HepG2 (cell line): Measurements from ENCODE around the gene TUBG1. TPM values are rescaled to one million over a fixed set of nuclear protein-coding genes. Genes with fewer than 3 reads are reported as not detected.

Experiments
- KMT2A ChIP-seq: sonication (generic); formaldehyde crosslinking; IDR thresholded peaks from 2 replicates; pipeline ENCODE4 v1.4.0; 2020; ENCODE audit warnings: missing genetic modification reagents
- MAFK ChIP-seq, 2 experiments: IDR thresholded peaks in 1 of 2; conservative IDR thresholded peaks in 1 of 2; 2 replicates each; pipeline ENCODE4 v1.6.1; 2011; ENCODE audit warnings: improper control_type of control experiment in 2 of 2, low read length in 2 of 2
- MTF1 ChIP-seq: sonication (generic); formaldehyde crosslinking; IDR thresholded peaks from 2 replicates; pipeline ENCODE4 v1.5.0; 2020; ENCODE audit warnings: missing genetic modification reagents
- SRSF1 ChIP-seq: fragments of 200-400 bp; formaldehyde crosslinking; optimal IDR thresholded peaks from 2 replicates; pipeline ENCODE3; 2017; ENCODE audit warnings: mild to moderate bottlenecking, low read depth, low read length, moderate library complexity
- STAG1 ChIP-seq: sonication (generic); formaldehyde crosslinking; IDR thresholded peaks from 2 replicates; pipeline ENCODE4 v1.4.0; 2020; ENCODE audit warnings: missing genetic modification reagents
- THAP11 ChIP-seq: IDR thresholded peaks from 2 replicates; pipeline ENCODE4 v1.6.1; 2016; ENCODE audit warnings: missing biosample characterization, missing genetic modification reagents
- ZNF101 ChIP-seq: sonication (generic); formaldehyde crosslinking; IDR thresholded peaks from 2 replicates; pipeline ENCODE4 v1.4.0; 2020; ENCODE audit warnings: mild to moderate bottlenecking, low read depth, missing genetic modification reagents, borderline replicate concordance
- ZNF703 ChIP-seq: sonication (generic); formaldehyde crosslinking; IDR thresholded peaks from 2 replicates; pipeline ENCODE4 v1.5.1; 2020; ENCODE audit warnings: missing genetic modification reagents, mild to moderate bottlenecking, moderate library complexity, borderline replicate concordance
- ZNF737 ChIP-seq: sonication (generic); formaldehyde crosslinking; IDR thresholded peaks from 2 replicates; pipeline ENCODE4 v1.5.0; 2020; ENCODE audit warnings: missing genetic modification reagents, mild to moderate bottlenecking, borderline replicate concordance
- ZNF792 ChIP-seq: IDR thresholded peaks from 2 replicates; pipeline ENCODE4 v1.6.1; 2016
- polyA plus RNA-seq, 8 experiments: library from polyadenylated mRNA; depleted of rRNA in 3 of 8; stranded (reverse) in 7 of 8; unstranded in 1 of 8; fragments of >200 nt; fragmentation: Illumina TruSeq in 4 of 8; extraction: Trizol in 4 of 8; gene quantifications; 2 replicates each; pipeline versions ENCODE4 v1.2.1 to v1.2.3, GENCODE V29; 2011 to 2016; ENCODE audit warnings: low read depth in 4 of 8, missing spikeins in 1 of 8, mixed read lengths in 1 of 8; ENCODE audit not compliant: insufficient read depth in 1 of 8
- total RNA-seq, 5 experiments: library from RNA; depleted of rRNA; stranded (reverse); fragments of >200 nt; fragmentation: Illumina TruSeq; extraction: Trizol; gene quantifications; 2 replicates each; pipeline ENCODE4 v1.2.3, GENCODE V29; 2016; ENCODE audit warnings: low read depth in 1 of 5
- TF ChIP-seq, protein P1 (sequence below): sonication (generic); formaldehyde crosslinking; IDR thresholded peaks from 2 replicates; pipeline ENCODE4 v1.4.0; 2020; ENCODE audit warnings: mild to moderate bottlenecking, missing genetic modification reagents, borderline replicate concordance
- TF ChIP-seq, protein P2 (sequence below): sonication (generic); formaldehyde crosslinking; IDR thresholded peaks from 2 replicates; pipeline ENCODE4 v1.9.0; 2021; ENCODE audit warnings: missing genetic modification reagents, mild to moderate bottlenecking, borderline replicate concordance
- TF ChIP-seq, protein P3 (sequence below): sonication (generic); formaldehyde crosslinking; IDR thresholded peaks from 2 replicates; pipeline ENCODE4 v1.4.0; 2020; ENCODE audit warnings: missing genetic modification reagents, borderline replicate concordance
- TF ChIP-seq, protein P4 (sequence below): sonication (generic); formaldehyde crosslinking; IDR thresholded peaks from 2 replicates; pipeline ENCODE4 v1.8.1; 2023; ENCODE audit warnings: missing genetic modification reagents, inconsistent platforms, borderline replicate concordance
- TF ChIP-seq, protein P5 (sequence below): fragments of 450-650 bp; IDR thresholded peaks from 2 replicates; pipeline ENCODE4 v1.6.1; 2016

TUBG1 gene
- total and polyA plus RNA-seq, 2 of the 13 experiments (the other 11 are each of a cell fraction or from before 2014, with no cell fraction given), result 74.1 to 137 TPM

DNA sequence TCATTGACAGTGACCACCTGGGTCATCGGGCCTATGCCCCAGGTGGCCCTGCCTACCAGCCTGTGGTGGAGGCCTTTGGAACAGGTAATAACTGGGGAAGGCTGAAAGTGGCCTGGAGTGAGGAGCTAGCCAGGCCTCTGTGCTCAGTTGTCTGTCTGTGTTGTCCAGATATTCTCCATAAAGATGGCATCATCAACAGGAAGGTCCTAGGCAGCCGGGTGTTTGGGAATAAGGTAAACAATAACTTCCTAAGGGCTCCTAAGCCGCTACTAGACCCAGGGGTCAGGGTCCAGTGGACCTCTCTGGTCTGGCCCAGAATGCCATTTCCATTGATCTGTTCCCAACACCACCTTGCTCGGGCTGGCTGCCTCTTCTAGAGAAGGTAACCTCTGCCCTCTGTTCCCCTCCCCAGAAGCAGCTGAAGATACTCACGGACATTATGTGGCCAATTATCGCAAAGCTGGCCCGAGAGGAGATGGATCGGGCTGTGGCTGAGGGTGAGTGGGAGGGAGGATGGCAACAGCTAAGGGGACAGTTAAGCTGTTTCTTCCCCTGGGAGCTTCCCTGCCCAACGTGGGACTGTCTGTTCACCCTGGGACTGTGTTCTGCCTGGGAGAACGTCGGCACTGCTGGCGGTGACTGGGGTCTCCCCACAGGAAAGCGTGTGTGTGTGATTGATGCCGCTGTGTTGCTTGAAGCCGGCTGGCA, 44.5 kb upstream of the TUBG1 start (continued):
- TF ChIP-seq, protein P1, sequence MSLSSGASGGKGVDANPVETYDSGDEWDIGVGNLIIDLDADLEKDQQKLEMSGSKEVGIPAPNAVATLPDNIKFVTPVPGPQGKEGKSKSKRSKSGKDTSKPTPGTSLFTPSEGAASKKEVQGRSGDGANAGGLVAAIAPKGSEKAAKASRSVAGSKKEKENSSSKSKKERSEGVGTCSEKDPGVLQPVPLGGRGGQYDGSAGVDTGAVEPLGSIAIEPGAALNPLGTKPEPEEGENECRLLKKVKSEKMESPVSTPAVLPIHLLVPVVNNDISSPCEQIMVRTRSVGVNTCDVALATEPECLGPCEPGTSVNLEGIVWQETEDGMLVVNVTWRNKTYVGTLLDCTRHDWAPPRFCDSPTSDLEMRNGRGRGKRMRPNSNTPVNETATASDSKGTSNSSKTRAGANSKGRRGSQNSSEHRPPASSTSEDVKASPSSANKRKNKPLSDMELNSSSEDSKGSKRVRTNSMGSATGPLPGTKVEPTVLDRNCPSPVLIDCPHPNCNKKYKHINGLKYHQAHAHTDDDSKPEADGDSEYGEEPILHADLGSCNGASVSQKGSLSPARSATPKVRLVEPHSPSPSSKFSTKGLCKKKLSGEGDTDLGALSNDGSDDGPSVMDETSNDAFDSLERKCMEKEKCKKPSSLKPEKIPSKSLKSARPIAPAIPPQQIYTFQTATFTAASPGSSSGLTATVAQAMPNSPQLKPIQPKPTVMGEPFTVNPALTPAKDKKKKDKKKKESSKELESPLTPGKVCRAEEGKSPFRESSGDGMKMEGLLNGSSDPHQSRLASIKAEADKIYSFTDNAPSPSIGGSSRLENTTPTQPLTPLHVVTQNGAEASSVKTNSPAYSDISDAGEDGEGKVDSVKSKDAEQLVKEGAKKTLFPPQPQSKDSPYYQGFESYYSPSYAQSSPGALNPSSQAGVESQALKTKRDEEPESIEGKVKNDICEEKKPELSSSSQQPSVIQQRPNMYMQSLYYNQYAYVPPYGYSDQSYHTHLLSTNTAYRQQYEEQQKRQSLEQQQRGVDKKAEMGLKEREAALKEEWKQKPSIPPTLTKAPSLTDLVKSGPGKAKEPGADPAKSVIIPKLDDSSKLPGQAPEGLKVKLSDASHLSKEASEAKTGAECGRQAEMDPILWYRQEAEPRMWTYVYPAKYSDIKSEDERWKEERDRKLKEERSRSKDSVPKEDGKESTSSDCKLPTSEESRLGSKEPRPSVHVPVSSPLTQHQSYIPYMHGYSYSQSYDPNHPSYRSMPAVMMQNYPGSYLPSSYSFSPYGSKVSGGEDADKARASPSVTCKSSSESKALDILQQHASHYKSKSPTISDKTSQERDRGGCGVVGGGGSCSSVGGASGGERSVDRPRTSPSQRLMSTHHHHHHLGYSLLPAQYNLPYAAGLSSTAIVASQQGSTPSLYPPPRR (CRISPR knock-in tag), result no peak
- TF ChIP-seq KMT2A (no peak; the same call in none of the 2 replicates), ZNF792 (peak; percentile 40; the same call in 1 of the 2 replicates), THAP11 (peak; percentile 81), SRSF1 (no peak), MTF1 (CRISPR knock-in tag) (no peak), ZNF703 (CRISPR knock-in tag) (no peak), ZNF737 (CRISPR knock-in tag) (no peak; the same call in 1 of the 2 replicates), ZNF101 (no peak), MAFK (conservative IDR thresholded peaks at IDR 0.05 in 1 of 2, IDR thresholded peaks at IDR 0.05 in 1 of 2; ENCODE audit: low read length in 2 of 2) (no peak), STAG1 (CRISPR knock-in tag) (no peak)
- TF ChIP-seq, protein P2, sequence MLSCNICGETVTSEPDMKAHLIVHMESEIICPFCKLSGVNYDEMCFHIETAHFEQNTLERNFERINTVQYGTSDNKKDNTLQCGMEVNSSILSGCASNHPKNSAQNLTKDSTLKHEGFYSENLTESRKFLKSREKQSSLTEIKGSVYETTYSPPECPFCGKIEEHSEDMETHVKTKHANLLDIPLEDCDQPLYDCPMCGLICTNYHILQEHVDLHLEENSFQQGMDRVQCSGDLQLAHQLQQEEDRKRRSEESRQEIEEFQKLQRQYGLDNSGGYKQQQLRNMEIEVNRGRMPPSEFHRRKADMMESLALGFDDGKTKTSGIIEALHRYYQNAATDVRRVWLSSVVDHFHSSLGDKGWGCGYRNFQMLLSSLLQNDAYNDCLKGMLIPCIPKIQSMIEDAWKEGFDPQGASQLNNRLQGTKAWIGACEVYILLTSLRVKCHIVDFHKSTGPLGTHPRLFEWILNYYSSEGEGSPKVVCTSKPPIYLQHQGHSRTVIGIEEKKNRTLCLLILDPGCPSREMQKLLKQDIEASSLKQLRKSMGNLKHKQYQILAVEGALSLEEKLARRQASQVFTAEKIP (CRISPR knock-in tag), result no peak
- TF ChIP-seq, protein P3, sequence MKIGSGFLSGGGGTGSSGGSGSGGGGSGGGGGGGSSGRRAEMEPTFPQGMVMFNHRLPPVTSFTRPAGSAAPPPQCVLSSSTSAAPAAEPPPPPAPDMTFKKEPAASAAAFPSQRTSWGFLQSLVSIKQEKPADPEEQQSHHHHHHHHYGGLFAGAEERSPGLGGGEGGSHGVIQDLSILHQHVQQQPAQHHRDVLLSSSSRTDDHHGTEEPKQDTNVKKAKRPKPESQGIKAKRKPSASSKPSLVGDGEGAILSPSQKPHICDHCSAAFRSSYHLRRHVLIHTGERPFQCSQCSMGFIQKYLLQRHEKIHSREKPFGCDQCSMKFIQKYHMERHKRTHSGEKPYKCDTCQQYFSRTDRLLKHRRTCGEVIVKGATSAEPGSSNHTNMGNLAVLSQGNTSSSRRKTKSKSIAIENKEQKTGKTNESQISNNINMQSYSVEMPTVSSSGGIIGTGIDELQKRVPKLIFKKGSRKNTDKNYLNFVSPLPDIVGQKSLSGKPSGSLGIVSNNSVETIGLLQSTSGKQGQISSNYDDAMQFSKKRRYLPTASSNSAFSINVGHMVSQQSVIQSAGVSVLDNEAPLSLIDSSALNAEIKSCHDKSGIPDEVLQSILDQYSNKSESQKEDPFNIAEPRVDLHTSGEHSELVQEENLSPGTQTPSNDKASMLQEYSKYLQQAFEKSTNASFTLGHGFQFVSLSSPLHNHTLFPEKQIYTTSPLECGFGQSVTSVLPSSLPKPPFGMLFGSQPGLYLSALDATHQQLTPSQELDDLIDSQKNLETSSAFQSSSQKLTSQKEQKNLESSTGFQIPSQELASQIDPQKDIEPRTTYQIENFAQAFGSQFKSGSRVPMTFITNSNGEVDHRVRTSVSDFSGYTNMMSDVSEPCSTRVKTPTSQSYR (CRISPR knock-in tag), result 0 out of 2 replicates have a peak, but pooled peaks have one; percentile 6
- TF ChIP-seq, protein P4, sequence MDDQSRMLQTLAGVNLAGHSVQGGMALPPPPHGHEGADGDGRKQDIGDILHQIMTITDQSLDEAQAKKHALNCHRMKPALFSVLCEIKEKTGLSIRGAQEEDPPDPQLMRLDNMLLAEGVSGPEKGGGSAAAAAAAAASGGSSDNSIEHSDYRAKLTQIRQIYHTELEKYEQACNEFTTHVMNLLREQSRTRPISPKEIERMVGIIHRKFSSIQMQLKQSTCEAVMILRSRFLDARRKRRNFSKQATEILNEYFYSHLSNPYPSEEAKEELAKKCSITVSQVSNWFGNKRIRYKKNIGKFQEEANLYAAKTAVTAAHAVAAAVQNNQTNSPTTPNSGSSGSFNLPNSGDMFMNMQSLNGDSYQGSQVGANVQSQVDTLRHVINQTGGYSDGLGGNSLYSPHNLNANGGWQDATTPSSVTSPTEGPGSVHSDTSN, result no peak
- TF ChIP-seq, protein P5, sequence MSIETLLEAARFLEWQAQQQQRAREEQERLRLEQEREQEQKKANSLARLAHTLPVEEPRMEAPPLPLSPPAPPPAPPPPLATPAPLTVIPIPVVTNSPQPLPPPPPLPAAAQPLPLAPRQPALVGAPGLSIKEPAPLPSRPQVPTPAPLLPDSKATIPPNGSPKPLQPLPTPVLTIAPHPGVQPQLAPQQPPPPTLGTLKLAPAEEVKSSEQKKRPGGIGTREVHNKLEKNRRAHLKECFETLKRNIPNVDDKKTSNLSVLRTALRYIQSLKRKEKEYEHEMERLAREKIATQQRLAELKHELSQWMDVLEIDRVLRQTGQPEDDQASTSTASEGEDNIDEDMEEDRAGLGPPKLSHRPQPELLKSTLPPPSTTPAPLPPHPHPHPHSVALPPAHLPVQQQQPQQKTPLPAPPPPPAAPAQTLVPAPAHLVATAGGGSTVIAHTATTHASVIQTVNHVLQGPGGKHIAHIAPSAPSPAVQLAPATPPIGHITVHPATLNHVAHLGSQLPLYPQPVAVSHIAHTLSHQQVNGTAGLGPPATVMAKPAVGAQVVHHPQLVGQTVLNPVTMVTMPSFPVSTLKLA, result no peak
